Measurements from ENCODE around the gene TPTE.
"Not testable (repeated sequence)": the region's sequence is repeated elsewhere in the genome, so short reads cannot be mapped to it uniquely, and the experiment has no call there.

Gene TPTE

DNA sequence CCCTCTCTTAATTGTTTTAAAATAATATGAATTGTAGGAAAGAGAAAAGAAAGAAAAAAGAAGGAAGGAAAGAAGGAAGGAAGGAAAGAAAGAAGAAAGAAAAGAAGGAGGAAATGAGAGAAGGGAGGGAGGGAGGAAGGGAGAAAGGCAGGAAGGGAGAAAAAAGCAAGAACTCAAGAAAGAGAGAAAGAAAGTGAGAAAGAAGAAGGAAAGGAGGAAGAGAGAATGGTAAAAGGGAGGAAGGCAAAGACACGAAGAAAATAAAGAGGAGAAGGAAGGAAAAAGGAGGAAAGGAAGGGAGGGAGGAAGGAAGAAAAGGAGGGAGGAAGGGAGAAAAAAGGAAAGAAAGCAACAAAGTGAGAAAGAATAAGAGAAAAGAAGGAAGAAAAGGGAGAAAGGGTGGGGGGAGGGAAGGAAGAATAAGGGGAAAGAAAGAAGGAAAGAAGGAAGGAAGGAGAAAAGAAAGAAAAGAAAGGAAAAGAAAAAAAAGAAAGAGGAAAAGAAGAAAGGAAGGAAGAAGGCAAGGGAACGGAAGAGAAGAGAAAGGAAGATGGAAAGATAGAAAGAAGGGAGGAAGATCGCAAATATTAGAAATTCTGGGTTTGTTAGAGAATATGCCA lies 95.9 kb downstream of the TPTE start:
- not testable (repeated sequence) for DNase-seq

DNA sequence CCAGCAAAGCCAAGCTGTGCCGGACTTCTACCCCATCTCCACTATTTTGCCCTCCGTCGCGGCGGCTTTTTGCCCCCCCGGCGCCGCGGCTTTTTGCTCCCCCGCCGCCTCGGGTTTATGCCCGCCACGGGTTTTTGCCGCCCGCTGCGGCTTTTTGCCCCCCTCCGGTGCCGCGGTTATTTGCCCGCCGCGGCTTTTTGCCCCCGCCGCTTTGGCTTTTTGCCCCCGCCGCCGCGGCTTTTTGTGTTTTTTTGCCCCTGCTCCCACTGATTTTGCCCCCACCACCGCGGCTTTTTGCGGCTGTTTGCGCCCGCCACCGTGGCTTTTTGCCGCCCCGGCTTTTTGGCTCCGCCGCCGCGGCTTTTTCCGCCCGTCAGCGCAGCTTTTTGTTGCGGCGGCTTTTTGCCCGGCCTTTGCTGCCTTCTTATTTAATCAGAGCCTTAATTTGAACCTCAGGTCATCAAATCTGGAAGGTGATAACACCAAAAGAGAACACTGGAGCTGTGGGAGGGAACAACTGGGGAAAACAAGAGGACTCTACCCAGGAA lies 106.0 kb downstream of the TPTE start:
- no peak for DNase-seq

DNA sequence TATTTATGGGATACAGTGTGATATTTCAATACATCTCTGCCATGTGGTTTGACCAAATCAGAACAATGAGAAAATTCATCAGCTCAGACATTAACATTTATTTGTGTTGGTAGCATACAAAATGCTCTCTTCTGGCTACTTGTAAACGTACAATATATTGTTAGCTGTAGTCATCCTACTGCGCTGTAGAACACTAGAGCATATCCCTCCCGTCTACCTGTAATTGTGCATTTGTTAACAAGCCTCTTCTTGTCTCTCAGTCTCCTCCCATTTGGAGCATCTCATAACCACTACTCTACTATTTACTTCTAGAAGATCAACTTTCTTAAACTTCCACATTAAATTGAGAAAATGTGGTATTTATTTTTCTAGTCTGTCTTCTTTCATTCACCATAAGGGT lies 107.9 kb downstream of the TPTE start:
- not testable (repeated sequence) for DNase-seq

DNA sequence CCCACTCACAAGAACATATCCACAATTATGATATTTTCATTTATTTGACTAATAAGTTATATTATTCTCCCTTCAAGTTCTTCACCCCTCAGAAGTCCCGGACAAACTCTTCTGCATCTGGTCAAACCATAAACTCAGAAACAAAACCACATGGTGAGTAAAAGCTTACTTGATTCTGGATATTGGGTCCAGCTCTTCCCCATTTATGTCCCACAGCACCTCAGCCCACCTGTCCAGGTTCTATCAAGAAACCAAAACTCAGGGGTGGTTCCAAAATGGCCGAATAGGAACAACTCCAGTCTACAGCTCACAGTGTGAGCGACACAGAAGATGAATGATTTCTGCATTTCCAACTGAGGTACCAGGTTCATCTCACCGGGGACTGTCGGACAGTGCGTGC lies 109.4 kb downstream of the TPTE start:
- not testable (repeated sequence) for DNase-seq

DNA sequence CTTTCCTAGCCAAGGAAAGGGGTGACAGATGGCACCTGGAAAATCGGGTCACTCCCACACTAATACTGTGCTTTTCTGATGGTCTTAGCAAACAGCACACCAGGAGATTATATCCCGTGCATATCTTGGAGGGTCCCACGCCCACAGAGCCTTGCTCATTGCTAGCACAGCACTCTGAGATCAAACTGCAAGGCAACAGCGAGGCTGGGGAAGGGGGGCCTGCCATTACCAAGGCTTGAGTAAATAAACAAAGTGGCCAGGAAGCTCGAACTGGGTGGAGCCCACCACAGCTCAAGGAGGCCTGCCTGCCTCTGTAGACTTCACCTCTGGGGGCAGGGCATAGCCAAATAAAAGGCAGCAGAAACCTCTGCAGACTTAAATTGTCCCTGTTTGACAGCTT lies 109.9 kb downstream of the TPTE start:
- not testable (repeated sequence) for DNase-seq

DNA sequence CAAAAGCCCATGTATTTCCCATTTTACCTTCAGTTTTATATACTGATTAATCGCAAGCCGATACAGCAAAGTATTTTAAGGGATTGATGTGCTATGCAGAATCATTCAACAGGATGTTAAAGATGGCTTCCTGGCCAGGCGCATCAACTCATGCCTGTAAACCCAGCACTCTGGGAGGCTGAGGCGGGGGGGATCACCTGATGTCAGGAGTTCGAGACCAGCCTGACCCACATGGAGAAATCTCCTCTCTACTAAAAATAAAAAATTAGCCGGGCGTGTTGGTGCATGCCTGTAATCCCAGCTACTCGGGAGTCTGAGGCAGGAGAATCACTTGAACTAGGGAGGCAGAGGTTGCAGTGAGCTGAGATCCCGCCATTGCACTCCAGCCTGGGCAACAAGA lies 116.8 kb downstream of the TPTE start:
- not testable (repeated sequence) for DNase-seq

DNA sequence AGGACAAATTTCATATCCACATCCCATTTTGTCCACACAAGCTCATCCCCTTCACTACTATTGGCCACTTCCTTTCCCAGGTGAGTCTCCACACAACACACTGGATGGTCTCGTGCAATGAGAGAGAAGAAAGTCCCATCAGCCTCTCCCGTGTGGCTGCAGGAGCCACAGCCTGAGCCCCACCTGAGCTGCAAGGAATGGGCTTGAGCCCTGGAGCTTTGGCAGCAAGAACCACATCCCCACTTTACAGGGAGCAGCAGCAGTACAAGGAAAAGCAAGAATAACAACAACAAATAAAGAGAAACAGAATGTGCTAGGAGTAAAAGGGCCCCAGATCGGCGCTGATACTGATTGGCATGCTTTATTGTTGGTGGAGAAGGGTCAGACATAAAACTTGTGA lies 117.7 kb downstream of the TPTE start:
- DNase-seq: no peak

DNA sequence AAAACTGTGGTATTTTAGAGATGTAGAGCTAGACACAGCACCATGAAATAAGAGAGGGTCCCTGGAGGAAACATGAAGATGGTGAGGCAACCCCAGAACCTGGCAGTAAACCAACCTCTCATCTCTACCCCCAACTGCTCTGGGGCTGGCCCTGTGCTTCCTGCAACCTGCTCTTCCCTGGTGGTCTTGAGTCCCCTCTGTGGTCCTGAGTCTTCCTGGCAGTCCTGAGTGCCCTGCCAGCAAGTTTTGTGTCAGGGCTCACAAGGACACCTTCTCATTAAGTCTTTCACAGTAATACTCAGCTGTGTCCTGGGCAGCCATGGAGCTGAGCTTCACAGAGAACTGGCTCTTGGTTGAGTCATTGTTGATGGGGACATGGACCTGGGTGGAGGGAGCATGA lies 118.4 kb downstream of the TPTE start:
- DNase-seq: not testable (repeated sequence)

DNA sequence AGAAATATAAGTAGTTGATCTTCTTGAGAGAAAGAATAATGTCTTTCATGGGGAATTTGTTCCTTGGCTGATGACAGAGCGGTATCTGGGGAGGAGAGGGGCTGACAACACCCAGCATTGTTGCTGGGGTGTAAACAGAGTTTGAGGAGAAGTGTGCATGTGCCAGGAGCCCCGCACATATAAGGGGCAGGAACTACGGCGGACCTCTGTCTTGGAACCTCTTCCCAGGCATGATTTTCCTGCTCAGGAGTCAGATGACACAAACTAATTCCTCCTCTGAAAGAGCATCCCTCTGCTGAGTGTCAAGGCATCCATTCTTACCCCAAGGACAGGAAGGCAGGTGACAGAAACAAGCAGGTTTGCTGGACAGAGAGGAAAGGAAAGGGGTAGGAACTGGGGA lies 119.1 kb downstream of the TPTE start:
- no peak for DNase-seq

DNA sequence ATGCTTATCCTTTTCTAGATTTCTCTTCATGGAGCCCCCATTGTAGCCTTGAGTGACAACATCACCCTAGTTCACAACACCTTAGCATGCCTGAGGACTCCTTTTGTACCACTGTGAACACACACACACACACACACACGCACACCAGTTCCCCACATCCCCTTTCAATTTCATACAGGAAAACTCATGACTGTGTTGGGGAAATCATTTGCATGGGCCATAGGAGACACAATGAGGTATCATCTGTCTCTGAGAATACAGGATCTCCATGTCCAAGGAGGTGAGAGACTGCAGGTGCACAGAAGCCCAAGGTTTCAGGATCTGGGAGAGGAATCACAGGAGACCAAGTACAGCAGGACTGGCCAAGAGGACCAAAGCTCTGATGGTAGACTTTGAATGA lies 119.7 kb downstream of the TPTE start:
- no peak for DNase-seq

DNA sequence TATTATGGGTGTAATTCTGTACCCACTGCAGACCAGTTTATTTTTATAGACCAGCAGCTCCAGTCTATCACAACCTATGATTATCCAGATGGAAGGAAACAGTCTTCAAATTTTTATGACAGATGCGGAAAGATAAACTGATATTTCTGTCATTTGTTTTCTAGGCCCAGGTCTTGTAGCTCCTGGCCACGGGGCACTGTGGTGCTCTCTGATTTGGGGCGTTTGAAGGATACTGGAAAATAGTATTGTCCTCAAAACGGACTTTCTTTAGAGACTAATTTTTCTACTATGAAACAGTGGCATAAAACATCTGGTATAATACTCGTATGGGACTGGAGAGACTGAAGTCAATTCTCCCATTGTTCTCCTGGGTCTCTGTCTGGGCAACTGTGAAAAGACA lies 124.3 kb downstream of the TPTE start:
- not testable (repeated sequence) for DNase-seq

DNA sequence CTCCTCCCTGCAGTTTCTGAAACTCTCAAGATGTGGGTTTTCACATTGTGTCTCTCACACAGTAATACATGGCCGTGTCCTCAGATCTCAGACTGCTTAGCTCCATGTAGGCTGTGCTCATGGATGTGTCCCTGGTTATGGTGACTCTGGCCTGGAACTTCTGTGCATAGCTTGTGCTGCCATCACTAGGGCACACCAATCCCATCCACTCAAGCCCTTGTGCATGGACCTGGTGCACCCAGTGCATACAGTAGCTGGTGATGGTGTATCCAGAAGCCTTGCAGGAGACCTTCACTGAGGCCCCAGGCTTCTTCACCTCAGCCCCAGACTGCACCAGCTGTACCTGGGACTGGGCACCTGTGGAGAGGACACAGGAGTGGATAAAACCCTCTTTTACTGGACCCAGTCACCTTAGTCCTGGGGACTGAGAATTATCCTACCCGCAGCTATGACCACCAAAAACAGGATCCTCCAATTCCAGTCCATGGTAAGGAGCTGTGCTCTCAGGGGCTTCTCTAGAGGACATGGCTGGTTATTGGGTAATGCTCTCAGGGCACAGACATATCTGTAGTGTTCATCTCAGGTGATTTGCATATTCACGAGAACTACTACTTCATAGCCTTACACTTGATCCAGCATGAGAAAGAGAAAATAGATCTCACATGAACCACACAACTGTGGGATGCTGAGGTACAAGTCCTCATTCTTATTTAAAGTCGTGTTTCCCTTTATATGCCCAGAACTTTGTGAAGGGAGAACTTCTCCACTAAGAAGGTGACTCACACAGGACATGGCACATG lies 128.2 kb downstream of the TPTE start:
- DNase-seq: not testable (repeated sequence)

DNA sequence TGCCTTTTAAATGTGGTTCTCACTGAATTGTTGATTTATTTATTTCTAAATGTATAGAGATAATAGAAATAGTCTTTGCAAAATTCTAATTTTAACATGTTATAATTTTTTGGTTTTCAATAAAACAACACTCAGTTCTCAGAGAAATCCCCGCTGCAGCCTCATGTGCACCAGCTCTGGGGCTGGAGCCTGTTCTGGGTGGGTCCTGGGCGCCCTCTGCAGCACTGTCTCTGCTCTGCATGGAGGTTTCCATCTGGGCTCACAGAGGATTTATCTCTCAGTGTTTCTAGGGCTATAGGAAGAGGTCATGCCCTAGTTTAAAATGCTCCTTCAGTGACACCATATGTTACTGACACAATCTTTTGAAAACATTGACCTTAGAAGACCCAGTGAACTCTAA lies 128.9 kb downstream of the TPTE start:
- not testable (repeated sequence) for DNase-seq

Data from eye (tissue), 1 donor.